K562 (cell line): ENCODE results near the gene TGM1. TPM values are rescaled to one million over a fixed set of nuclear protein-coding genes. Genes with fewer than 3 reads are reported as not detected.

Source experiments
- CBX8 ChIP-seq: fragments of 200-600 bp; sonication (generic); IDR thresholded peaks from 2 replicates; pipeline ENCODE4 v1.6.1; 2012; ENCODE audit warnings: borderline replicate concordance, mixed run types, low read depth, mild to moderate bottlenecking, moderate library complexity, mixed read lengths, low read length, control low read depth, inconsistent platforms; ENCODE audit not compliant: poor library complexity, severe bottlenecking; ENCODE audit errors: extremely low read depth
- ELF4 ChIP-seq: fragments of 450-650 bp; formaldehyde crosslinking; IDR thresholded peaks from 2 replicates; pipeline ENCODE4 v1.4.0; 2022; ENCODE audit warnings: missing genetic modification characterization
- GTF2A2 ChIP-seq: IDR thresholded peaks from 2 replicates; pipeline ENCODE4 v1.6.1; 2016; ENCODE audit warnings: mild to moderate bottlenecking, missing genetic modification characterization, missing compliant biosample characterization
- KAT2B ChIP-seq: IDR thresholded peaks from one replicate; pipeline ENCODE4 v1.6.1; 2012; ENCODE audit warnings: low read depth, mild to moderate bottlenecking, control low read depth, inconsistent platforms, low read length, moderate library complexity
- MTA3 ChIP-seq: fragments of 450-650 bp; formaldehyde crosslinking; IDR thresholded peaks from 2 replicates; pipeline ENCODE4 v1.6.1; 2017; ENCODE audit warnings: mild to moderate bottlenecking, borderline replicate concordance
- NELFE ChIP-seq: IDR thresholded peaks from 2 replicates; pipeline ENCODE4 v1.6.1; 2011; ENCODE audit warnings: mild to moderate bottlenecking; ENCODE audit not compliant: insufficient read depth, insufficient read length
- NONO ChIP-seq, 2 experiments: fragments of 200-400 bp in 1 of 2; fragments of 450-650 bp in 1 of 2; formaldehyde crosslinking in 1 of 2; IDR thresholded peaks; 2 replicates each; pipeline ENCODE4 v1.6.1; 2017; ENCODE audit warnings: low read depth in 2 of 2, mild to moderate bottlenecking in 2 of 2, moderate library complexity in 2 of 2, low read length in 1 of 2
- PCBP1 ChIP-seq: fragments of 200-400 bp; formaldehyde crosslinking; IDR thresholded peaks from 2 replicates; pipeline ENCODE4 v1.6.1; 2018; ENCODE audit warnings: mild to moderate bottlenecking, low read depth, low read length; ENCODE audit not compliant: poor library complexity, severe bottlenecking
- RFX5 ChIP-seq: IDR thresholded peaks from 2 replicates; pipeline ENCODE4 v1.6.1; 2011; ENCODE audit warnings: low read depth, mild to moderate bottlenecking, improper control_type of control experiment, low read length
- SMC3 ChIP-seq: conservative IDR thresholded peaks from 2 replicates; pipeline ENCODE4 v1.6.1; 2011; ENCODE audit warnings: low read depth, low read length, improper control_type of control experiment; ENCODE audit not compliant: insufficient read depth
- TAF1 ChIP-seq: IDR thresholded peaks from 2 replicates; pipeline ENCODE4 v1.6.1; 2011; ENCODE audit warnings: mild to moderate bottlenecking, low read length, moderate library complexity; ENCODE audit not compliant: insufficient read depth, control insufficient read depth, severe bottlenecking; ENCODE audit errors: extremely low read depth
- ZNF134 ChIP-seq: fragments of 250-450 bp; sonication (Bioruptor Pico); conservative IDR thresholded peaks from 2 replicates; pipeline ENCODE4 v1.4.0; 2020
- ZNF197 ChIP-seq: fragments of 200-800 bp; sonication (Bioruptor generic); IDR thresholded peaks from 2 replicates; pipeline ENCODE4 v1.6.1; 2016; ENCODE audit warnings: low read depth, missing genetic modification characterization, missing compliant biosample characterization
- polyA plus RNA-seq, 8 experiments: library from polyadenylated mRNA; depleted of rRNA in 4 of 8; stranded (reverse) in 5 of 8; unstranded in 3 of 8; fragments of >200 nt; fragmentation: Nextera tagmentation in 2 of 8; fragmentation: Illumina TruSeq in 1 of 8; extraction: Ambion mirVana in 2 of 8; extraction: Trizol in 1 of 8; gene quantifications; 2 replicates each; pipeline versions ENCODE4 v1.2.1 to v1.2.3, GENCODE V29; 2011 to 2014; ENCODE audit warnings: inconsistent platforms in 1 of 8, missing spikeins in 1 of 8
- total RNA-seq, 7 experiments: library from RNA; depleted of rRNA in 6 of 7; stranded (reverse); fragments of >200 nt in 6 of 7; fragmentation: Illumina TruSeq in 2 of 7; extraction: Trizol in 2 of 7; gene quantifications; 2 replicates each; pipeline versions ENCODE4 v1.2.1 to v1.2.3, GENCODE V29; 2011 to 2021; ENCODE audit warnings: low replicate concordance in 1 of 7
- TF ChIP-seq, protein P1 (sequence below), 2 experiments: IDR thresholded peaks; 2 replicates each; pipeline ENCODE4 v1.6.1; 2012; ENCODE audit warnings: improper control_type of control experiment in 2 of 2, low read depth in 2 of 2, low read length in 2 of 2, borderline replicate concordance in 1 of 2
- TF ChIP-seq, protein P2 (sequence below): sonication (generic); formaldehyde crosslinking; IDR thresholded peaks from 2 replicates; pipeline ENCODE4 v1.8.1; 2023; ENCODE audit warnings: mild to moderate bottlenecking, missing genetic modification reagents, moderate library complexity
- TF ChIP-seq, protein P3 (sequence below): fragments of 250-450 bp; sonication (Bioruptor Pico); IDR thresholded peaks from 2 replicates; pipeline ENCODE4 v1.4.0; 2020

Gene TGM1
- total and polyA plus RNA-seq, 9 of the 15 experiments (the other 6 are each of a cell fraction or from before 2014, with no cell fraction given): 0.13 to 4.4 (median 0.88) TPM

DNA sequence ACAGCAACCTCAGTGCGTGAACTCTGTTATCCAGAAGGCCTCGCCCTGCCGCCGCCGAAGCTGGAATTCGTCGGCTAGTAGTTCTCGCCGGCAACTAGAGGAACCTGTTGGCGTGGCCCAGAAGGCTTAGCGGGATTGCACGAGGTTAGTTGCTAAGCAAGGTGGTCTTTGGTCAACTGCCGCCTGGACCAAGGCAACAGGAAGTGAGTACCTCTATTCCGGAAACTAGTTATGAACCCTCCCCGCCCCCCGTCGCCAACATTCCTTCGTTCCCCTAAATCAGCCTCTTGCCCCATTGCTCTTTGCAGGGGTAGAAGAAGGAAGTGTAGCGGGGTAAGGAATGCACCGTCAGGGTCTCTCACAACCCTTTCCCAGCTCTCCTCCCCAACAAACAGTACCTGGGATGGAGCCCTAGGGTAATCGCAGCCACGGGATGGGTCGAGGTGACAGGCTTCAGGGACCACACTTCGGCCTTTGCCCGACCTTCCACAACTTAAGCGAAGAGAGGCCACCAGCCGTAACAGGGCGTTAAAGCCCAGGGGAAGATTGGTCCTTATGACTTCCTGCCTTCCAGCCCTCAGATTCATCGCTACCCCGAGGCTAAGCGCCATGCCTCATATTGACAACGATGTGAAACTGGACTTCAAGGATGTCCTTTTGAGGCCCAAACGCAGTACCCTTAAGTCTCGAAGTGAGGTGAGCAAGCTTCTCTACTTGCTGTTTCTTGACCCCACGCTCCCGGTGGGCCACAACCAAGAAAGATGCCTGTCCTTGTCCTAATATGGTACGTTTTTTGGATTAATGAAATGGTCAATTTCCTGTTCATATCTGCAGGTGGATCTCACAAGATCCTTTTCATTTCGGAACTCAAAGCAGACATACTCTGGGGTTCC, 30.1 kb downstream of the TGM1 start, which contains the start of gene GMPR2 (continued):
- TF ChIP-seq ZNF197 (CRISPR knock-in tag) (no peak), MTA3 (no peak), TAF1 (peak; percentile 42), GTF2A2 (no peak), KAT2B (no peak), RFX5 (no peak), ZNF134 (no peak), SMC3 (no peak), PCBP1 (no peak), CBX8 (no peak), ELF4 (CRISPR knock-in tag) (no peak), NELFE (no peak), NONO (IDR thresholded peaks at IDR 0.05; ENCODE audit: low read depth in 2 of 2, low read length in 1 of 2) (no peak)
- TF ChIP-seq, protein P1, sequence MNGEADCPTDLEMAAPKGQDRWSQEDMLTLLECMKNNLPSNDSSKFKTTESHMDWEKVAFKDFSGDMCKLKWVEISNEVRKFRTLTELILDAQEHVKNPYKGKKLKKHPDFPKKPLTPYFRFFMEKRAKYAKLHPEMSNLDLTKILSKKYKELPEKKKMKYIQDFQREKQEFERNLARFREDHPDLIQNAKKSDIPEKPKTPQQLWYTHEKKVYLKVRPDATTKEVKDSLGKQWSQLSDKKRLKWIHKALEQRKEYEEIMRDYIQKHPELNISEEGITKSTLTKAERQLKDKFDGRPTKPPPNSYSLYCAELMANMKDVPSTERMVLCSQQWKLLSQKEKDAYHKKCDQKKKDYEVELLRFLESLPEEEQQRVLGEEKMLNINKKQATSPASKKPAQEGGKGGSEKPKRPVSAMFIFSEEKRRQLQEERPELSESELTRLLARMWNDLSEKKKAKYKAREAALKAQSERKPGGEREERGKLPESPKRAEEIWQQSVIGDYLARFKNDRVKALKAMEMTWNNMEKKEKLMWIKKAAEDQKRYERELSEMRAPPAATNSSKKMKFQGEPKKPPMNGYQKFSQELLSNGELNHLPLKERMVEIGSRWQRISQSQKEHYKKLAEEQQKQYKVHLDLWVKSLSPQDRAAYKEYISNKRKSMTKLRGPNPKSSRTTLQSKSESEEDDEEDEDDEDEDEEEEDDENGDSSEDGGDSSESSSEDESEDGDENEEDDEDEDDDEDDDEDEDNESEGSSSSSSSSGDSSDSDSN (IDR thresholded peaks at IDR 0.05; ENCODE audit: borderline replicate concordance in 1 of 2, low read depth in 2 of 2, low read length in 2 of 2): no peak
- TF ChIP-seq, protein P2, sequence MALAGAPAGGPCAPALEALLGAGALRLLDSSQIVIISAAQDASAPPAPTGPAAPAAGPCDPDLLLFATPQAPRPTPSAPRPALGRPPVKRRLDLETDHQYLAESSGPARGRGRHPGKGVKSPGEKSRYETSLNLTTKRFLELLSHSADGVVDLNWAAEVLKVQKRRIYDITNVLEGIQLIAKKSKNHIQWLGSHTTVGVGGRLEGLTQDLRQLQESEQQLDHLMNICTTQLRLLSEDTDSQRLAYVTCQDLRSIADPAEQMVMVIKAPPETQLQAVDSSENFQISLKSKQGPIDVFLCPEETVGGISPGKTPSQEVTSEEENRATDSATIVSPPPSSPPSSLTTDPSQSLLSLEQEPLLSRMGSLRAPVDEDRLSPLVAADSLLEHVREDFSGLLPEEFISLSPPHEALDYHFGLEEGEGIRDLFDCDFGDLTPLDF (CRISPR knock-in tag): no peak
- TF ChIP-seq, protein P3, sequence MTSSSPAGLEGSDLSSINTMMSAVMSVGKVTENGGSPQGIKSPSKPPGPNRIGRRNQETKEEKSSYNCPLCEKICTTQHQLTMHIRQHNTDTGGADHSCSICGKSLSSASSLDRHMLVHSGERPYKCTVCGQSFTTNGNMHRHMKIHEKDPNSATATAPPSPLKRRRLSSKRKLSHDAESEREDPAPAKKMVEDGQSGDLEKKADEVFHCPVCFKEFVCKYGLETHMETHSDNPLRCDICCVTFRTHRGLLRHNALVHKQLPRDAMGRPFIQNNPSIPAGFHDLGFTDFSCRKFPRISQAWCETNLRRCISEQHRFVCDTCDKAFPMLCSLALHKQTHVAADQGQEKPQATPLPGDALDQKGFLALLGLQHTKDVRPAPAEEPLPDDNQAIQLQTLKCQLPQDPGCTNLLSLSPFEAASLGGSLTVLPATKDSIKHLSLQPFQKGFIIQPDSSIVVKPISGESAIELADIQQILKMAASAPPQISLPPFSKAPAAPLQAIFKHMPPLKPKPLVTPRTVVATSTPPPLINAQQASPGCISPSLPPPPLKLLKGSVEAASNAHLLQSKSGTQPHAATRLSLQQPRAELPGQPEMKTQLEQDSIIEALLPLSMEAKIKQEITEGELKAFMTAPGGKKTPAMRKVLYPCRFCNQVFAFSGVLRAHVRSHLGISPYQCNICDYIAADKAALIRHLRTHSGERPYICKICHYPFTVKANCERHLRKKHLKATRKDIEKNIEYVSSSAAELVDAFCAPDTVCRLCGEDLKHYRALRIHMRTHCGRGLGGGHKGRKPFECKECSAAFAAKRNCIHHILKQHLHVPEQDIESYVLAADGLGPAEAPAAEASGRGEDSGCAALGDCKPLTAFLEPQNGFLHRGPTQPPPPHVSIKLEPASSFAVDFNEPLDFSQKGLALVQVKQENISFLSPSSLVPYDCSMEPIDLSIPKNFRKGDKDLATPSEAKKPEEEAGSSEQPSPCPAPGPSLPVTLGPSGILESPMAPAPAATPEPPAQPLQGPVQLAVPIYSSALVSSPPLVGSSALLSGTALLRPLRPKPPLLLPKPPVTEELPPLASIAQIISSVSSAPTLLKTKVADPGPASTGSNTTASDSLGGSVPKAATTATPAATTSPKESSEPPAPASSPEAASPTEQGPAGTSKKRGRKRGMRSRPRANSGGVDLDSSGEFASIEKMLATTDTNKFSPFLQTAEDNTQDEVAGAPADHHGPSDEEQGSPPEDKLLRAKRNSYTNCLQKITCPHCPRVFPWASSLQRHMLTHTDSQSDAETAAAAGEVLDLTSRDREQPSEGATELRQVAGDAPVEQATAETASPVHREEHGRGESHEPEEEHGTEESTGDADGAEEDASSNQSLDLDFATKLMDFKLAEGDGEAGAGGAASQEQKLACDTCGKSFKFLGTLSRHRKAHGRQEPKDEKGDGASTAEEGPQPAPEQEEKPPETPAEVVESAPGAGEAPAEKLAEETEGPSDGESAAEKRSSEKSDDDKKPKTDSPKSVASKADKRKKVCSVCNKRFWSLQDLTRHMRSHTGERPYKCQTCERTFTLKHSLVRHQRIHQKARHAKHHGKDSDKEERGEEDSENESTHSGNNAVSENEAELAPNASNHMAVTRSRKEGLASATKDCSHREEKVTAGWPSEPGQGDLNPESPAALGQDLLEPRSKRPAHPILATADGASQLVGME (CRISPR knock-in tag): no peak
